Activated naive CD8-positive, alpha-beta T cell treated with anti-CD3 and anti-CD28 coated beads, Interleukin-2, amount 50 U/mL, for 24 hours (primary cell): ENCODE measurements around the gene B3GAT1.

Experiments
- ATAC-seq: fragments of 150-1000 bp; cut with Tn5 transposase; one replicate; pipeline ENCODE4 v1.10.0; 2021
- DNase-seq: peaks from one replicate; pipeline ENCODE4 v3.0.0; 2021
- H3K27ac Mint-ChIP-seq: one replicate; pipeline ENCODE4 v1.8.0; 2021; ENCODE audit warnings: mild to moderate bottlenecking, mixed read lengths
- H3K27me3 Mint-ChIP-seq: one replicate; pipeline ENCODE4 v1.8.0; 2021; ENCODE audit warnings: mixed read lengths
- H3K36me3 Mint-ChIP-seq: one replicate; pipeline ENCODE4 v1.8.0; 2021; ENCODE audit warnings: low read depth, mixed read lengths
- H3K4me1 Mint-ChIP-seq: one replicate; pipeline ENCODE4 v1.8.0; 2021; ENCODE audit warnings: mixed read lengths
- H3K4me3 Mint-ChIP-seq: one replicate; pipeline ENCODE4 v1.8.0; 2021; ENCODE audit warnings: mild to moderate bottlenecking, moderate library complexity, mixed read lengths
- H3K9me3 Mint-ChIP-seq: one replicate; pipeline ENCODE4 v1.8.0; 2021; ENCODE audit warnings: mixed read lengths

Gene B3GAT1

GRCh38 chr11:134330611-134331353, 81.3 kb downstream of the B3GAT1 start:
- Mint-ChIP-seq H3K4me3 (peak overlapping the region; percentile 78), H3K36me3 (no peaks in the 10 kb centered on the region), H3K27ac (no peak overlapping the region), H3K9me3 (no peaks in the 10 kb centered on the region), H3K4me1 (peaks cover 10% of the 10 kb centered on the region), H3K27me3 (peaks cover 37% of the 10 kb centered on the region)
- DNase-seq (no peak), ATAC-seq (no peak)
